Uterus (tissue), 2 donors: ENCODE data around the gene PMF1.

Experiments
- POLR2A ChIP-seq, 2 donors: fragments of 450-650 bp; IDR thresholded peaks; one replicate each; pipeline ENCODE4 v1.6.1; 2016; ENCODE audit warnings: antibody characterized with exemption in 2 of 2, mild to moderate bottlenecking in 1 of 2, moderate library complexity in 1 of 2
- TF ChIP-seq, protein P1 (sequence below), 4 experiments: fragments of 200-600 bp in 2 of 4; fragments of 450-650 bp in 2 of 4; sonication (generic) in 2 of 4; IDR thresholded peaks; one replicate each; pipeline ENCODE4 v1.5.1; 2016 to 2019; ENCODE audit warnings: antibody characterized with exemption in 4 of 4, mild to moderate bottlenecking in 2 of 4, moderate library complexity in 1 of 4

GRCh38 chr1:156214024-156214748 lies 1.4 kb downstream of the PMF1 start:
- TF ChIP-seq, protein P1, sequence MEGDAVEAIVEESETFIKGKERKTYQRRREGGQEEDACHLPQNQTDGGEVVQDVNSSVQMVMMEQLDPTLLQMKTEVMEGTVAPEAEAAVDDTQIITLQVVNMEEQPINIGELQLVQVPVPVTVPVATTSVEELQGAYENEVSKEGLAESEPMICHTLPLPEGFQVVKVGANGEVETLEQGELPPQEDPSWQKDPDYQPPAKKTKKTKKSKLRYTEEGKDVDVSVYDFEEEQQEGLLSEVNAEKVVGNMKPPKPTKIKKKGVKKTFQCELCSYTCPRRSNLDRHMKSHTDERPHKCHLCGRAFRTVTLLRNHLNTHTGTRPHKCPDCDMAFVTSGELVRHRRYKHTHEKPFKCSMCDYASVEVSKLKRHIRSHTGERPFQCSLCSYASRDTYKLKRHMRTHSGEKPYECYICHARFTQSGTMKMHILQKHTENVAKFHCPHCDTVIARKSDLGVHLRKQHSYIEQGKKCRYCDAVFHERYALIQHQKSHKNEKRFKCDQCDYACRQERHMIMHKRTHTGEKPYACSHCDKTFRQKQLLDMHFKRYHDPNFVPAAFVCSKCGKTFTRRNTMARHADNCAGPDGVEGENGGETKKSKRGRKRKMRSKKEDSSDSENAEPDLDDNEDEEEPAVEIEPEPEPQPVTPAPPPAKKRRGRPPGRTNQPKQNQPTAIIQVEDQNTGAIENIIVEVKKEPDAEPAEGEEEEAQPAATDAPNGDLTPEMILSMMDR (IDR thresholded peaks at IDR 0.05): no peak
- TF ChIP-seq POLR2A (IDR thresholded peaks at IDR 0.05): no peak
